CD4-positive, alpha-beta T cell (primary cell): ENCODE data around the gene NEB. TPM values are rescaled to one million over a fixed set of nuclear protein-coding genes. Genes with fewer than 3 reads are reported as not detected.

Source experiments
- ATAC-seq: fragments of 200-7000 bp; cut with Tn5 transposase; one replicate; pipeline ENCODE4 v1.10.0; 2022; ENCODE audit warnings: mild to moderate bottlenecking; ENCODE audit not compliant: poor library complexity
- CTCF ChIA-PET: fragments of 350-600 bp; sonication (Branson Sonifier 250); formaldehyde crosslinking; loops from one replicate; lab custom pipeline; 2021; ENCODE audit warnings: antibody characterized with exemption, inconsistent platforms; lab: Charles Lee
- POLR2A ChIA-PET: fragments of 350-600 bp; sonication (Branson Sonifier 250); formaldehyde crosslinking; loops from one replicate; lab custom pipeline; 2021; ENCODE audit warnings: antibody characterized with exemption, inconsistent platforms; lab: Charles Lee
- DNase-seq, 14 experiments: peaks; one replicate each; pipeline ENCODE4 v3.0.0-alpha.2; 2013 to 2020; ENCODE audit warnings: mixed read lengths in 2 of 14
- H3K27ac ChIP-seq, 2 donors: one replicate each; pipeline versions ENCODE4 v1.5.1 to v1.7.0; 2013; ENCODE audit warnings: low read length in 2 of 2, low read depth in 1 of 2, mild to moderate bottlenecking in 1 of 2
- H3K27me3 ChIP-seq, 2 experiments: 1 replicate in 1 of 2; 2 replicates in 1 of 2; pipeline versions ENCODE4 v1.6.1 to v1.7.0; 2013; ENCODE audit warnings: low read length in 2 of 2, control low read depth in 1 of 2, mild to moderate bottlenecking in 1 of 2, moderate library complexity in 1 of 2; ENCODE audit not compliant: insufficient read depth in 2 of 2, control insufficient read depth in 1 of 2
- H3K36me3 ChIP-seq: one replicate; pipeline ENCODE4 v1.6.1; 2013; ENCODE audit warnings: low read length, control low read depth; ENCODE audit not compliant: insufficient read depth
- H3K4me1 ChIP-seq: one replicate; pipeline ENCODE4 v1.6.1; 2013; ENCODE audit warnings: low read length, control low read depth; ENCODE audit not compliant: insufficient read depth
- H3K4me3 ChIP-seq: one replicate; pipeline ENCODE4 v1.5.1; 2013; ENCODE audit warnings: mild to moderate bottlenecking, low read length, moderate library complexity
- H3K9me3 ChIP-seq, 2 experiments: 1 replicate in 1 of 2; 2 replicates in 1 of 2; pipeline versions ENCODE4 v1.6.1 to v1.7.0; 2013; ENCODE audit warnings: low read length in 2 of 2, mild to moderate bottlenecking in 2 of 2, control low read depth in 1 of 2, moderate library complexity in 1 of 2; ENCODE audit not compliant: control insufficient read depth in 1 of 2, insufficient read depth in 1 of 2
- H3K27ac Mint-ChIP-seq: one replicate; pipeline ENCODE4 v1.8.0; 2020; ENCODE audit warnings: mixed read lengths
- H3K27me3 Mint-ChIP-seq: one replicate; pipeline ENCODE4 v1.8.0; 2021; ENCODE audit warnings: mixed read lengths
- H3K36me3 Mint-ChIP-seq: one replicate; pipeline ENCODE4 v1.8.0; 2021; ENCODE audit warnings: low read depth, mixed read lengths
- H3K4me1 Mint-ChIP-seq: one replicate; pipeline ENCODE4 v1.8.0; 2021; ENCODE audit warnings: low read depth, mixed read lengths
- H3K4me3 Mint-ChIP-seq: one replicate; pipeline ENCODE4 v1.8.0; 2020; ENCODE audit warnings: mild to moderate bottlenecking, mixed read lengths
- H3K9me3 Mint-ChIP-seq: one replicate; pipeline ENCODE4 v1.8.0; 2020; ENCODE audit warnings: mixed read lengths
- CTCF ChIP-seq: fragments of 200-600 bp; IDR thresholded peaks from one replicate; pipeline ENCODE4 v1.8.0; 2022; ENCODE audit warnings: antibody characterized with exemption, mild to moderate bottlenecking
- intact Hi-C, 2 experiments: fragments of 100-400 bp; cut with DNase I in 1 of 2; cut with micrococcal nuclease in 1 of 2; formaldehyde crosslinking; loops; one replicate each; pipeline versions ENCODE4 v1.15.1 to v1.9.0; 2023 to 2025; cut with DNase I, micrococcal nuclease
- total RNA-seq, 174 experiments: library from RNA in 2 of 174; stranded (reverse) in 2 of 174; gene quantifications; one replicate each; pipeline ENCODE4 v1.2.3 and lab custom pipeline; 2021 to 2026

The NEB gene
- total RNA-seq, 2 experiments from 2014 or later, result 1.2 to 1.8 TPM

GRCh38 chr2:151638990-151639389 lies 95.3 kb downstream of the NEB start:
- DNase-seq (no peak), ATAC-seq (no peak)
- no peak for TF ChIP-seq CTCF
- H3K36me3 ChIP-seq, result no peaks in the 10 kb centered on the region
- H3K4me3 ChIP-seq, result no peak overlapping the region
- peak overlapping the region; percentile 88 for H3K27ac Mint-ChIP-seq
- H3K4me1 ChIP-seq, result peaks cover 27% of the 10 kb centered on the region
- H3K9me3 ChIP-seq, result peaks cover 4 to 5% of the 10 kb centered on the region in 2 experiments
- no peaks in the 10 kb centered on the region for H3K27me3 Mint-ChIP-seq
- no peaks in the 10 kb centered on the region for H3K27me3 ChIP-seq
- H3K36me3 Mint-ChIP-seq, result peaks cover under 1% of the 10 kb centered on the region
- ChIA-PET CTCF (no interaction called here), POLR2A (interaction anchor here (1.1 to 3.0 kb wide), 2 partner anchors 189 to 378 kb away, joined by 4 to 16 read pairs; partner anchors contain the start of genes ARL5A and RBM43)
- peaks cover 2% of the 10 kb centered on the region for H3K9me3 Mint-ChIP-seq
- intact Hi-C loops, result loop anchor here in 1 of 2 experiments (5.0 kb wide), 1 partner anchor 188 kb away; the partner anchor contains the start of gene ARL5A
- H3K4me3 Mint-ChIP-seq, result no peak overlapping the region
- peaks cover 50% of the 10 kb centered on the region for H3K4me1 Mint-ChIP-seq
- peak overlapping the region in 1 of 2 donors; percentile 78 for H3K27ac ChIP-seq

- peaks cover 56% of the 10 kb centered on the region for H3K4me1 Mint-ChIP-seq
- H3K9me3 ChIP-seq, result peaks cover 4 to 5% of the 10 kb centered on the region in 2 experiments
- DNase-seq, result peak in 10 of 14 experiments; percentile 4 to 83 (median 34)
Observed at GRCh38 chr2:151638191-151638933, 95.9 kb downstream of the NEB start.

More at GRCh38 chr2:151638191-151638933, 95.9 kb downstream of the NEB start:
- no peak overlapping the region for H3K4me3 ChIP-seq
- Mint-ChIP-seq H3K27ac (peak overlapping the region; percentile 88), H3K27me3 (no peaks in the 10 kb centered on the region), H3K36me3 (peaks cover 3% of the 10 kb centered on the region), H3K9me3 (peaks cover 2% of the 10 kb centered on the region), H3K4me3 (peak overlapping the region; percentile 66)
- no peak for TF ChIP-seq CTCF
- no peaks in the 10 kb centered on the region for H3K27me3 ChIP-seq
- ChIA-PET CTCF (no interaction called here), POLR2A (interaction anchor here (1.1 to 3.0 kb wide), 2 partner anchors 190 to 377 kb away, joined by 4 to 16 read pairs; partner anchors contain the start of genes ARL5A and RBM43)
- peak; percentile 44 for ATAC-seq
- intact Hi-C loops, result loop anchor here in 1 of 2 experiments (5.0 kb wide), 1 partner anchor 189 kb away; the partner anchor contains the start of gene ARL5A
- H3K4me1 ChIP-seq, result peaks cover 30% of the 10 kb centered on the region
- no peaks in the 10 kb centered on the region for H3K36me3 ChIP-seq
- H3K27ac ChIP-seq, result peak overlapping the region; percentile 72 to 78
